ENCODE measurements around the gene WDR64.

- no peak for TF ChIP-seq CTCF (conservative IDR thresholded peaks at IDR 0.05; ENCODE audit: low read depth in 2 of 2)
- no peak for TF ChIP-seq POLR2AphosphoS5 (IDR thresholded peaks at IDR 0.05; ENCODE audit: low read depth)
- no peak for TF ChIP-seq EZH2phosphoT487 (IDR thresholded peaks at IDR 0.05; ENCODE audit: unreplicated experiment)
These were observed 98.0 kb downstream of the WDR64 start for GRCh38 chr1:241749945-241750695.
